ENCODE measurements around the gene KCNN3.

KCNN3 gene

DNA sequence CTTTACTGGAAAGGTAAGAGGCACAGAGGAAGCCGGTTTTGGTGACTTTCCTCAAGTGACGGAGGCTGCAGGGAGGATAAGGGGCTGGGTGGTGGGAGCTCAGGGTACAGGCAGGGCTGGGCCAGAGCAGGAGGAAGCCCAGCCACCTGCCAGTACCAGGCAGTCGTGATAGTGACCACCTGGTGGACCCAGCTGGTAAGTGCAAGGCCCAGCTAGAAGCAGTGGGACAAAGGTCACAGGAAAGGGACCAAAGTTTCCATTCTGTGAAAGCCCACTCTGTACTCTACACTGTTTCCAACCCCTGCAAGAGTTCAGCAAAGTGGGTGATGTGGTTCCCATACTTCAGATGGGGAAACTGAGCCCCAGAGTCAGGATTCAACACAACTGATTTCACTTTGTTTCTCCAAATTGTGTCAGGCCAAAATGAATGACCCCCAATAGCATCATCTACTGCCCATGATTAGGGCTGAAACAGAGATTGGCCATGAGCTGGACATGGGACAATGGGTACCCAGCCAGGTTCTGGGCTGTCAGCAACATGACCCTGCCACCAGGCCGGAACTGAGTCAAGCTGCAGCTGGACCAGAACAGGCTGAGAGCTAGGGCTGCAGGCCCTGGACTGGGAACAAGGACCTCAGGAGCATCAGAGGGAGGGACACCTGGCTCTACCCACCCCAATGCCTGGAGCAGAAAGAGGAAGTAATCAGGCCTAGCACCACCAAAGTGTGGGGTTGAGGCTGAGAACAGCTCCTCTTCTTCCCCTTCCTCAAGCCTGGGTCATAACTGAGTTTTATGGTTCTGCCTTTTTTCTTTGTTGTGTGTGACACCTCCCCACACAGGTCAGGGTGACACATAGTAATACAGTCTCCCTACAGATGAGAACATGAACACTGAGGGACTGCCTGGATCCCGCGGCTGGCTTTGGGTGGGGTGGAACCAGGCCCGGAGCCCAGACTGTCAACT lies 50.2 kb downstream of the KCNN3 start:
- peak; percentile 45 for DNase-seq (ENCODE audit: low spot score)
- no peak for TF ChIP-seq CTCF (IDR thresholded peaks at IDR 0.05; ENCODE audit: extremely low read depth, missing control alignments)

DNA sequence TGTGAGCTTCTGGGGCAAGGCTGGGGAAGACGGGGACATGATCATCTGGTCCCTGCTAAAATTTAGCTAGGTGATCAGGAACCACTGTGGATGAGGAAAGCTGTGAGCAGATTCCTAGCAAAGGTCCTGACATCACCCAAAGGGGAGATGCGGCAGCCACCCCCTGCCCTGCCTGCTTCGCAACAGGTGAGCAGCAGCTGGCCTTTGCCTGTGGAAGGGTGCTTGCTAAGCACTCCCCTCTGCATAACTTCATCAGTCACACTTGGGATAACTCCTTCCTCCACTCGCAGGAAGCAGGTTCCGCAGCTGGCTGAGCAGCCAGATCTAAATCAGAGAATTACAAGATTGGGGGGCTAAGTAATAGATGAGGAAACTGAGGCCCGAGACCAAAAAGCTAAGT lies 51.2 kb downstream of the KCNN3 start:
- DNase-seq (ENCODE audit: low spot score), result no peak
- TF ChIP-seq CTCF (IDR thresholded peaks at IDR 0.05; ENCODE audit: extremely low read depth, missing control alignments), result no peak

GRCh38 chr1:154816937-154817336 lies 53.1 kb downstream of the KCNN3 start:
- no peak for TF ChIP-seq CTCF (IDR thresholded peaks at IDR 0.05; ENCODE audit: extremely low read depth, missing control alignments)
- DNase-seq (ENCODE audit: low spot score), result no peak

DNA sequence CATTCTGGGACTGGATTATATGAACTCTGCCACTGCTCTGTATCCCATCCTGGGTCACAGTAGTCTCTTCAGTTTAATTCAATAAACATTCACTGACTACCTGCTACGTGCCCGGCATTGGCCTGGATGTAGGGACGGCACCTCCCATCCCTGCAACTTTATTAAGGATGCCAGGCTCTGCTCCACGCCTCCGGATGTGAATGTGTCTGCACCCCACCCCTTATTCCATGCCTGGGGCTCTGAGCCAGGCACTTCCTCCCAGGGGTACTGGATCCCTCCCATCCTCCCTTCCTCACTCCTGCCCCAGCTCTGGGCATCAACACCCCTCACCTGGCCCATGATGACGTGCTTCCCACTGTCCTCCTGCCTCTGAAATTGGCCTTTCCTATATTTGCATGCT lies 53.7 kb downstream of the KCNN3 start:
- DNase-seq (ENCODE audit: low spot score), result no peak
- TF ChIP-seq CTCF (IDR thresholded peaks at IDR 0.05; ENCODE audit: extremely low read depth, missing control alignments), result no peak

- no peak for TF ChIP-seq CTCF (IDR thresholded peaks at IDR 0.05; ENCODE audit: extremely low read depth, missing control alignments)
- DNase-seq (ENCODE audit: low spot score), result no peak
Measured at GRCh38 chr1:154813846-154814505, 56.1 kb downstream of the KCNN3 start.

DNA sequence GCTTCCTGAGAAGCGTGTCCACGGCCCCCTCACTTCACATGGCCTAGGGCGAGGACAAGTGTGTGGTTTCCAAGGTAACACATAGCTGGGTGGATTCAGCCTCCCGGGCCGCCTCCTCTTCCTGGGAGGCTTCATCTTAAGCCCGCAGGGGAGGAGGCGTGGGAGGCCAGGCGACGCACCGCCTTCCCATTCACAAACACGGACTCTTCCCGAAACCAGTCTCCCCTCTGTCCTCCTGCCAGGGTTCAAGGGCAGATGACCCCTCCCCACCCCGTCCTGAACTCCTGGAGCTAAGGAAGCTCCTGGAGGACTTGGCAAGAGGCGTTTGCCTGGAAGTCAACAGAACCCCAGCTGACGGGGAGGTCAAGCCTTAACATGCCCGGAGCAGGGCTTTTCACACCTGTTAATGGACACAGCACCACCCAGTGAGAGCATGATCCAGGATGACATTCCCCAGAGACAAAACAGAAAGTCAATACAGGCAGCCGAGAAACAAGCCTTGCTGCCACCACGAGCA lies 56.7 kb downstream of the KCNN3 start:
- DNase-seq (ENCODE audit: low spot score), result no peak
- TF ChIP-seq CTCF (IDR thresholded peaks at IDR 0.05; ENCODE audit: extremely low read depth, missing control alignments), result no peak

GRCh38 chr1:154812877-154813276 lies 57.2 kb downstream of the KCNN3 start:
- no peak for DNase-seq (ENCODE audit: low spot score)
- no peak for TF ChIP-seq CTCF (IDR thresholded peaks at IDR 0.05; ENCODE audit: extremely low read depth, missing control alignments)
